CD14-positive monocyte (primary cell): ENCODE data around the gene RABL3. TPM values are rescaled to one million over a fixed set of nuclear protein-coding genes. Genes with fewer than 3 reads are reported as not detected.

Source experiments
- DNase-seq, 3 donors: peaks; one replicate each; pipeline ENCODE4 v3.0.0-alpha.2; 2011 to 2022
- H2AFZ ChIP-seq: 2 replicates; pipeline ENCODE4 v1.6.0; 2012; ENCODE audit warnings: mild to moderate bottlenecking, low read depth, low read length, inconsistent platforms; ENCODE audit not compliant: insufficient read depth, poor library complexity, severe bottlenecking
- H3K27ac ChIP-seq, 2 donors: 1 replicate in 1 of 2; 2 replicates in 1 of 2; pipeline ENCODE4 v1.5.1; 2012 to 2013; ENCODE audit warnings: low read length in 2 of 2, control low read depth in 1 of 2, inconsistent platforms in 1 of 2, low read depth in 1 of 2, mild to moderate bottlenecking in 1 of 2
- H3K27me3 ChIP-seq, 2 donors: one replicate each; pipeline versions ENCODE4 v1.6.0 to v1.6.1; 2011 to 2013; ENCODE audit warnings: low read length in 2 of 2; ENCODE audit not compliant: control insufficient read depth in 2 of 2, insufficient read depth in 2 of 2
- H3K36me3 ChIP-seq, 2 donors: replicated peaks in 1 of 2; 1 replicate in 1 of 2; 2 replicates in 1 of 2; pipeline versions ENCODE4 v1.5.1 to v1.6.1; 2012 to 2013; ENCODE audit warnings: low read length in 2 of 2, control low read depth in 1 of 2, inconsistent platforms in 1 of 2, mild to moderate bottlenecking in 1 of 2; ENCODE audit not compliant: insufficient read depth in 2 of 2, control insufficient read depth in 1 of 2
- H3K4me1 ChIP-seq, 2 donors: 1 replicate in 1 of 2; 2 replicates in 1 of 2; pipeline versions ENCODE4 v1.5.1 to v1.6.1; 2012 to 2013; ENCODE audit warnings: low read length in 2 of 2, control low read depth in 1 of 2, inconsistent platforms in 1 of 2, mild to moderate bottlenecking in 1 of 2, moderate library complexity in 1 of 2; ENCODE audit not compliant: insufficient read depth in 2 of 2, control insufficient read depth in 1 of 2
- H3K4me2 ChIP-seq: replicated peaks from 2 replicates; pipeline ENCODE3; 2012; ENCODE audit warnings: low read length, moderate library complexity, mild to moderate bottlenecking; ENCODE audit not compliant: poor library complexity, severe bottlenecking; ENCODE audit errors: extremely low read depth
- H3K4me3 ChIP-seq, 3 experiments: fragments of 200-600 bp in 1 of 3; sonication (generic) in 1 of 3; replicated peaks in 1 of 3; 1 replicate in 2 of 3; 2 replicates in 1 of 3; pipeline ENCODE4 v1.5.1; 2011 to 2013; ENCODE audit warnings: low read length in 3 of 3, mild to moderate bottlenecking in 3 of 3, control low read depth in 2 of 3, low read depth in 2 of 3, inconsistent platforms in 1 of 3, moderate library complexity in 1 of 3
- H3K79me2 ChIP-seq: 2 replicates; pipeline ENCODE4 v1.6.0; 2012; ENCODE audit warnings: mild to moderate bottlenecking, control low read depth, inconsistent platforms, low read length, moderate library complexity; ENCODE audit not compliant: insufficient read depth
- H3K9ac ChIP-seq: 2 replicates; pipeline ENCODE4 v1.6.0; 2017; ENCODE audit warnings: low read length, mild to moderate bottlenecking; ENCODE audit not compliant: insufficient read depth, poor library complexity, severe bottlenecking
- H3K9me3 ChIP-seq, 2 donors: replicated peaks in 1 of 2; 1 replicate in 1 of 2; 2 replicates in 1 of 2; pipeline versions ENCODE4 v1.5.1 to v1.6.1; 2012 to 2013; ENCODE audit warnings: low read length in 2 of 2, control low read depth in 1 of 2; ENCODE audit not compliant: control insufficient read depth in 1 of 2, insufficient read depth in 1 of 2
- H4K20me1 ChIP-seq: 2 replicates; pipeline ENCODE4 v1.6.0; 2012; ENCODE audit warnings: mild to moderate bottlenecking, low read length, control low read depth, moderate library complexity; ENCODE audit not compliant: insufficient read depth
- H3K27ac Mint-ChIP-seq, 7 donors: one replicate each; pipeline ENCODE4 v1.8.0; 2020; ENCODE audit warnings: mild to moderate bottlenecking in 7 of 7, mixed read lengths in 7 of 7, moderate library complexity in 6 of 7, inconsistent platforms in 2 of 7
- H3K27me3 Mint-ChIP-seq, 3 donors: one replicate each; pipeline ENCODE4 v1.8.0; 2021 to 2022; ENCODE audit warnings: low read depth in 3 of 3, mild to moderate bottlenecking in 3 of 3, mixed read lengths in 3 of 3, moderate library complexity in 3 of 3, inconsistent platforms in 1 of 3
- H3K36me3 Mint-ChIP-seq, 2 donors: one replicate each; pipeline ENCODE4 v1.8.0; 2020; ENCODE audit warnings: mixed read lengths in 2 of 2, inconsistent platforms in 1 of 2, mild to moderate bottlenecking in 1 of 2
- H3K4me1 Mint-ChIP-seq: one replicate; pipeline ENCODE4 v1.8.0; 2020; ENCODE audit warnings: mild to moderate bottlenecking, mixed read lengths
- H3K4me3 Mint-ChIP-seq, 2 donors: one replicate each; pipeline ENCODE4 v1.8.0; 2020; ENCODE audit warnings: mild to moderate bottlenecking in 2 of 2, mixed read lengths in 2 of 2, moderate library complexity in 1 of 2
- H3K9me3 Mint-ChIP-seq, 7 donors: one replicate each; pipeline ENCODE4 v1.8.0; 2020 to 2022; ENCODE audit warnings: mixed read lengths in 7 of 7, mild to moderate bottlenecking in 6 of 7, moderate library complexity in 6 of 7, inconsistent platforms in 2 of 7
- CTCF ChIP-seq: fragments of 200-600 bp; IDR thresholded peaks from one replicate; pipeline ENCODE4 v1.8.0; 2022; ENCODE audit warnings: antibody characterized with exemption, mild to moderate bottlenecking
- WGBS: methylation state at CpG from one replicate; pipeline ENCODE4 v1.1.5; 2013; ENCODE audit warnings: missing lambda C conversion rate; ENCODE audit not compliant: insufficient coverage; 5-methylcytosine and 5-hydroxymethylcytosine counted together
- intact Hi-C, 2 donors: fragments of 100-400 bp; cut with micrococcal nuclease; formaldehyde crosslinking; loops; one replicate each; pipeline versions ENCODE4 v1.15.0 to v1.15.1; 2023
- polyA plus RNA-seq, 3 donors: library from polyadenylated mRNA; depleted of rRNA in 1 of 3; unstranded in 2 of 3; stranded (reverse) in 1 of 3; fragments of 300-500 nt in 2 of 3; fragments of >200 nt in 1 of 3; fragmentation: Illumina TruSeq in 2 of 3; gene quantifications; 1 replicate in 2 of 3; 2 replicates in 1 of 3; pipeline ENCODE4 v1.2.3, GENCODE V29; 2012 to 2021

RABL3 gene
- polyA plus RNA-seq, 3 donors = 2.0 to 14.9 (median 11.5) TPM

- Histone ChIP-seq H3K79me2 (no peaks in the 10 kb centered on the region), H3K27me3 (no peaks in the 10 kb centered on the region), H3K4me1 (no peaks in the 10 kb centered on the region), H3K27ac (no peak overlapping the region), H2AFZ (no peak overlapping the region), H3K4me3 (no peak overlapping the region), H3K9ac (no peak overlapping the region), H3K4me2 (no peak overlapping the region), H3K36me3 (no peaks in the 10 kb centered on the region), H4K20me1 (no peaks in the 10 kb centered on the region), H3K9me3 (no peaks in the 10 kb centered on the region)
- TF ChIP-seq CTCF = no peak
- Mint-ChIP-seq H3K27me3 (no peaks in the 10 kb centered on the region), H3K9me3 (no peaks in the 10 kb centered on the region), H3K27ac (no peak overlapping the region), H3K4me1 (peaks cover 5% of the 10 kb centered on the region), H3K36me3 (peaks cover 6 to 8% of the 10 kb centered on the region in 2 donors), H3K4me3 (no peak overlapping the region)
- intact Hi-C loops = no loop called here
- no peak for DNase-seq
- 93% methylated on average over 4 of the region's 4 CpGs for WGBS
Observed at GRCh38 chr3:120684896-120685295, 57.4 kb downstream of the RABL3 start.

GRCh38 chr3:120683671-120684301 is 58.5 kb downstream of the RABL3 start:
- no peak overlapping the region for H3K9ac ChIP-seq

More at GRCh38 chr3:120683671-120684301, 58.5 kb downstream of the RABL3 start:
- no peak for TF ChIP-seq CTCF
- Histone ChIP-seq H3K4me1 (peaks cover 4 to 6% of the 10 kb centered on the region in 2 donors), H3K9me3 (no peaks in the 10 kb centered on the region), H3K27ac (no peak overlapping the region), H3K79me2 (no peaks in the 10 kb centered on the region), H3K36me3 (no peaks in the 10 kb centered on the region), H3K4me2 (no peak overlapping the region), H3K27me3 (no peaks in the 10 kb centered on the region), H2AFZ (no peak overlapping the region), H4K20me1 (no peaks in the 10 kb centered on the region), H3K4me3 (no peak overlapping the region)
- peaks cover 0 to 2% of the 10 kb centered on the region in 2 donors for H3K36me3 Mint-ChIP-seq
- H3K27me3 Mint-ChIP-seq = no peaks in the 10 kb centered on the region
- 90% methylated on average over 2 of the region's 3 CpGs for WGBS
- H3K27ac Mint-ChIP-seq = no peak overlapping the region
- DNase-seq = no peak
- no peaks in the 10 kb centered on the region for H3K9me3 Mint-ChIP-seq
- no peak overlapping the region for H3K4me3 Mint-ChIP-seq
- intact Hi-C loops = no loop called here
- peaks cover 12% of the 10 kb centered on the region for H3K4me1 Mint-ChIP-seq
